Neural progenitor cell (in vitro differentiated cells): Measurements from ENCODE around the gene ZSCAN10. TPM values are rescaled to one million over a fixed set of nuclear protein-coding genes. Genes with fewer than 3 reads are reported as not detected.
A peak's percentile ranks its signal among the peaks of the same experiment; 100 is the strongest.

Experiments used
- DNase-seq: peaks from one replicate; pipeline ENCODE4 v3.0.0-alpha.2; 2016; ENCODE audit warnings: low spot score
- H2AFZ ChIP-seq: fragments of 200-600 bp; sonication (generic); replicated peaks from 2 replicates; pipeline ENCODE4 v1.6.1; 2016; ENCODE audit warnings: antibody characterized with exemption
- H3F3A ChIP-seq: fragments of 200-600 bp; sonication (generic); 2 replicates; pipeline ENCODE4 v1.6.1; 2016; ENCODE audit warnings: antibody characterized with exemption, low read depth
- H3K27ac ChIP-seq: fragments of 200-600 bp; sonication (generic); 2 replicates; pipeline ENCODE4 v1.5.1; 2016; ENCODE audit warnings: mild to moderate bottlenecking
- H3K27me3 ChIP-seq: fragments of 200-600 bp; sonication (generic); 2 replicates; pipeline ENCODE4 v1.6.1; 2016; ENCODE audit warnings: mild to moderate bottlenecking, moderate library complexity
- H3K36me3 ChIP-seq: fragments of 200-600 bp; sonication (generic); 2 replicates; pipeline ENCODE4 v1.5.1; 2016
- H3K4me1 ChIP-seq: fragments of 200-600 bp; sonication (generic); 2 replicates; pipeline ENCODE4 v1.6.1; 2016; ENCODE audit warnings: mixed run types
- H3K4me2 ChIP-seq: fragments of 200-600 bp; sonication (generic); 2 replicates; pipeline ENCODE4 v1.6.1; 2016
- H3K4me3 ChIP-seq: fragments of 200-600 bp; sonication (generic); 2 replicates; pipeline ENCODE4 v1.5.1; 2016
- H3K79me2 ChIP-seq: fragments of 200-600 bp; sonication (generic); 2 replicates; pipeline ENCODE4 v1.6.1; 2016; ENCODE audit warnings: low read depth
- H3K9ac ChIP-seq: fragments of 200-600 bp; sonication (generic); 2 replicates; pipeline ENCODE4 v1.6.1; 2016
- H3K9me3 ChIP-seq: fragments of 200-600 bp; sonication (generic); 2 replicates; pipeline ENCODE4 v1.5.1; 2016; ENCODE audit warnings: low read depth
- H4K20me1 ChIP-seq: fragments of 200-600 bp; sonication (generic); 2 replicates; pipeline ENCODE4 v1.6.1; 2016; ENCODE audit warnings: low read depth
- H3K27ac Mint-ChIP-seq: 3 replicates; pipeline ENCODE4 v1.8.0; 2021; ENCODE audit warnings: mixed read lengths
- H3K27me3 Mint-ChIP-seq: 2 replicates; pipeline ENCODE4 v1.8.0; 2022; ENCODE audit warnings: low read depth, mild to moderate bottlenecking, inconsistent platforms, moderate library complexity, mixed read lengths; ENCODE audit not compliant: insufficient read depth
- H3K36me3 Mint-ChIP-seq: 3 replicates; pipeline ENCODE4 v1.8.0; 2021; ENCODE audit warnings: mixed read lengths
- H3K4me1 Mint-ChIP-seq: 3 replicates; pipeline ENCODE4 v1.8.0; 2021; ENCODE audit warnings: mixed read lengths
- H3K4me3 Mint-ChIP-seq: 3 replicates; pipeline ENCODE4 v1.8.0; 2021; ENCODE audit warnings: mild to moderate bottlenecking, moderate library complexity, mixed read lengths
- H3K9me3 Mint-ChIP-seq: 3 replicates; pipeline ENCODE4 v1.8.0; 2020; ENCODE audit warnings: mixed read lengths
- CTCF ChIP-seq: fragments of 200-600 bp; sonication (generic); IDR thresholded peaks from 2 replicates; pipeline ENCODE4 v1.5.1; 2017; ENCODE audit warnings: antibody characterized with exemption, mild to moderate bottlenecking
- EZH2 ChIP-seq: fragments of 200-600 bp; sonication (generic); IDR thresholded peaks from 2 replicates; pipeline ENCODE4 v1.6.1; 2017; ENCODE audit warnings: antibody characterized with exemption, mild to moderate bottlenecking, moderate library complexity
- EZH2phosphoT487 ChIP-seq: fragments of 200-600 bp; sonication (generic); IDR thresholded peaks from 2 replicates; pipeline ENCODE4 v1.6.1; 2017; ENCODE audit warnings: antibody characterized with exemption
- total RNA-seq: library from RNA; depleted of rRNA; stranded (reverse); fragments of >200 nt; gene quantifications from 2 replicates; pipeline ENCODE4 v1.2.3, GENCODE V29; 2015; ENCODE audit warnings: low replicate concordance

The ZSCAN10 gene
- total RNA-seq, 1 donor from 2014 or later, result 5.4 TPM

- peak overlapping the region; percentile 96 for H3K4me3 ChIP-seq
- H2AFZ ChIP-seq, result peak overlapping the region; percentile 97
- Mint-ChIP-seq H3K27me3 (no peaks in the 10 kb centered on the region), H3K36me3 (peaks cover 2% of the 10 kb centered on the region), H3K27ac (no peak overlapping the region), H3K9me3 (no peaks in the 10 kb centered on the region), H3K4me3 (peak overlapping the region; percentile 92), H3K4me1 (peaks cover 27% of the 10 kb centered on the region)
- H3K9me3 ChIP-seq, result no peaks in the 10 kb centered on the region
- peaks cover 23% of the 10 kb centered on the region for H3K79me2 ChIP-seq
- peak overlapping the region; percentile 89 for H3K9ac ChIP-seq
- peaks cover 4% of the 10 kb centered on the region for H3K27me3 ChIP-seq
- no peak for DNase-seq
- H3K4me1 ChIP-seq, result peaks cover 14% of the 10 kb centered on the region
- peak overlapping the region; percentile 87 for H3K4me2 ChIP-seq
- H3K27ac ChIP-seq, result no peak overlapping the region
- H4K20me1 ChIP-seq, result no peaks in the 10 kb centered on the region
- TF ChIP-seq EZH2phosphoT487 (no peak), EZH2 (no peak), CTCF (no peak)
- no peaks in the 10 kb centered on the region for H3K36me3 ChIP-seq
- no peaks in the 10 kb centered on the region for H3F3A ChIP-seq
Observed at GRCh38 chr16:3112881-3113574, 13.9 kb upstream of the ZSCAN10 start.

- no peaks in the 10 kb centered on the region for H4K20me1 ChIP-seq
- peak within 1 kb of the TSS; percentile 97 for H2AFZ ChIP-seq
- Mint-ChIP-seq H3K9me3 (no peaks in the 10 kb centered on the region), H3K36me3 (peaks cover 2% of the 10 kb centered on the region), H3K27me3 (peaks cover under 1% of the 10 kb centered on the region), H3K4me1 (peaks cover 28% of the 10 kb centered on the region), H3K27ac (peak within 1 kb of the TSS; percentile 96), H3K4me3 (peak within 1 kb of the TSS; percentile 92)
- H3F3A ChIP-seq, result peaks cover 3% of the 10 kb centered on the region
- H3K4me1 ChIP-seq, result peaks cover 14% of the 10 kb centered on the region
- TF ChIP-seq EZH2 (no peak), CTCF (no peak), EZH2phosphoT487 (no peak)
- peak within 1 kb of the TSS; percentile 87 for H3K4me2 ChIP-seq
- H3K36me3 ChIP-seq, result no peaks in the 10 kb centered on the region
- H3K79me2 ChIP-seq, result peaks cover 23% of the 10 kb centered on the region
- peaks cover 8% of the 10 kb centered on the region for H3K27me3 ChIP-seq
- peak; percentile 85 for DNase-seq
- H3K9me3 ChIP-seq, result no peaks in the 10 kb centered on the region
- peak within 1 kb of the TSS; percentile 96 for H3K4me3 ChIP-seq
- H3K9ac ChIP-seq, result peak within 1 kb of the TSS; percentile 89
- H3K27ac ChIP-seq, result no peak within 1 kb of the TSS
Observed at GRCh38 chr16:3112058-3112880, 13.2 kb upstream of the ZSCAN10 start, which contains the start of gene ZNF205. TSS of gene ZNF205 (plus strand) at chr16:3112586. CDS start at chr16:3113431, 845 bp downstream.

GRCh38 chr16:3106205-3106928 lies 7.3 kb upstream of the ZSCAN10 start:
- Histone ChIP-seq H3K9ac (peak overlapping the region; percentile 49), H3F3A (peaks cover 44% of the 10 kb centered on the region), H3K9me3 (no peaks in the 10 kb centered on the region), H3K79me2 (no peaks in the 10 kb centered on the region), H3K4me1 (peaks cover 7% of the 10 kb centered on the region), H4K20me1 (no peaks in the 10 kb centered on the region), H3K27ac (no peak overlapping the region), H2AFZ (peak overlapping the region; percentile 76), H3K36me3 (no peaks in the 10 kb centered on the region), H3K4me3 (peak overlapping the region; percentile 69), H3K27me3 (peaks cover 11% of the 10 kb centered on the region), H3K4me2 (peak overlapping the region; percentile 85)
- DNase-seq, result peak; percentile 97
- Mint-ChIP-seq H3K9me3 (no peaks in the 10 kb centered on the region), H3K36me3 (no peaks in the 10 kb centered on the region), H3K4me3 (peak overlapping the region; percentile 85), H3K27me3 (peaks cover 10% of the 10 kb centered on the region), H3K4me1 (peaks cover 20% of the 10 kb centered on the region), H3K27ac (no peak overlapping the region)
- TF ChIP-seq EZH2phosphoT487, result no peak
- TF ChIP-seq CTCF, result no peak
